Measurements from ENCODE around the gene NDST1.

- TF ChIP-seq CTCF (IDR thresholded peaks at IDR 0.05; ENCODE audit: insufficient read depth, low read depth, low read length), result no peak
- TF ChIP-seq EZH2 (IDR thresholded peaks at IDR 0.05; ENCODE audit: insufficient read depth, low read length), result no peak
These were observed 5.1 kb upstream of the NDST1 start for GRCh38 chr5:150502847-150503246.

All from astrocyte (in vitro differentiated cells and primary cell).